IMR-90 (cell line): ENCODE data around the gene COX4I1. TPM values are rescaled to one million over a fixed set of nuclear protein-coding genes. Genes with fewer than 3 reads are reported as not detected.

Source experiments
- ATAC-seq: fragments of 200-7000 bp; cut with Tn5 transposase; 2 replicates; pipeline ENCODE4 v1.9.1; 2020; ENCODE audit warnings: low read depth, mild to moderate bottlenecking, moderate library complexity
- BruUV-seq: library from RNA; stranded (reverse); fragments of 400-500 nt; replicated peaks from 2 replicates; lab custom pipeline; 2021; lab: Mats Ljungman, UMichigan
- CTCF ChIA-PET: fragments of 300-600 bp; formaldehyde crosslinking; extraction: SDS; loops from one replicate; lab custom pipeline; 2021; ENCODE audit warnings: antibody characterized with exemption; lab: Yijun Ruan, JAX
- POLR2A ChIA-PET: fragments of 300-600 bp; sonication (Branson Sonifier 250); formaldehyde crosslinking; loops from one replicate; lab custom pipeline; 2022; ENCODE audit warnings: antibody characterized with exemption; ENCODE audit not compliant: unreplicated experiment; lab: Charles Lee
- DNase-seq: peaks from one replicate; pipeline ENCODE4 v3.0.0; 2013
- H2AFZ ChIP-seq: replicated peaks from 2 replicates; pipeline ENCODE3; 2013; ENCODE audit warnings: low read length, mild to moderate bottlenecking; ENCODE audit not compliant: poor library complexity
- H2AK5ac ChIP-seq: 2 replicates; pipeline ENCODE4 v1.6.1; 2013; ENCODE audit warnings: low read depth, low read length, inconsistent platforms
- H2AK9ac ChIP-seq: replicated peaks from 2 replicates; pipeline ENCODE3; 2013; ENCODE audit warnings: mild to moderate bottlenecking, low read depth, low read length, moderate library complexity; ENCODE audit not compliant: poor library complexity
- H2BK120ac ChIP-seq: 2 replicates; pipeline ENCODE4 v1.6.1; 2013; ENCODE audit warnings: low read depth, low read length, inconsistent platforms
- H2BK15ac ChIP-seq: 3 replicates; pipeline ENCODE4 v1.6.1; 2013; ENCODE audit warnings: low read depth, low read length, inconsistent platforms
- H2BK20ac ChIP-seq: 2 replicates; pipeline ENCODE4 v1.6.1; 2013; ENCODE audit warnings: low read depth, mild to moderate bottlenecking, inconsistent platforms, low read length, moderate library complexity
- H2BK5ac ChIP-seq: 2 replicates; pipeline ENCODE4 v1.6.1; 2013; ENCODE audit warnings: mild to moderate bottlenecking, low read depth, low read length, inconsistent platforms; ENCODE audit not compliant: poor library complexity, severe bottlenecking
- H3K14ac ChIP-seq: replicated peaks from 2 replicates; pipeline ENCODE4 v1.6.1; 2013; ENCODE audit warnings: low read depth, low read length, inconsistent platforms
- H3K18ac ChIP-seq: 2 replicates; pipeline ENCODE4 v1.6.1; 2013; ENCODE audit warnings: low read depth, low read length, control low read depth
- H3K23ac ChIP-seq: 2 replicates; pipeline ENCODE4 v1.6.1; 2013; ENCODE audit warnings: low read depth, low read length, inconsistent platforms
- H3K27ac ChIP-seq: 2 replicates; pipeline ENCODE4 v1.5.1; 2013; ENCODE audit warnings: mild to moderate bottlenecking, control low read depth, low read length; ENCODE audit not compliant: insufficient read depth
- H3K27me3 ChIP-seq: 2 replicates; pipeline ENCODE4 v1.6.1; 2013; ENCODE audit warnings: low read length; ENCODE audit not compliant: control insufficient read depth, insufficient read depth
- H3K36me3 ChIP-seq: 2 replicates; pipeline ENCODE4 v1.6.1; 2013; ENCODE audit warnings: low read length, mixed read lengths; ENCODE audit not compliant: control insufficient read depth, insufficient read depth
- H3K4ac ChIP-seq: 2 replicates; pipeline ENCODE4 v1.6.1; 2013; ENCODE audit warnings: low read depth, low read length, inconsistent platforms
- H3K4me1 ChIP-seq: 2 replicates; pipeline ENCODE4 v1.6.1; 2013; ENCODE audit warnings: low read length, mixed read lengths; ENCODE audit not compliant: control insufficient read depth, insufficient read depth
- H3K4me2 ChIP-seq: 2 replicates; pipeline ENCODE4 v1.6.1; 2013; ENCODE audit warnings: low read depth, mild to moderate bottlenecking, control low read depth, low read length, moderate library complexity
- H3K4me3 ChIP-seq: 2 replicates; pipeline ENCODE4 v1.5.1; 2013; ENCODE audit warnings: low read depth, mild to moderate bottlenecking, control low read depth, low read length, moderate library complexity; ENCODE audit not compliant: insufficient read depth
- H3K56ac ChIP-seq: 2 replicates; pipeline ENCODE4 v1.6.1; 2013; ENCODE audit warnings: low read length, inconsistent platforms; ENCODE audit not compliant: insufficient read depth; ENCODE audit errors: extremely low read depth
- H3K79me1 ChIP-seq, 2 experiments: 2 replicates each; pipeline ENCODE4 v1.6.1; 2013; ENCODE audit warnings: low read length in 2 of 2, inconsistent platforms in 1 of 2, low read depth in 1 of 2
- H3K9ac ChIP-seq: 2 replicates; pipeline ENCODE4 v1.6.1; 2013; ENCODE audit warnings: low read depth, low read length, control low read depth
- H3K9me1 ChIP-seq: 2 replicates; pipeline ENCODE4 v1.6.1; 2013; ENCODE audit warnings: low read length, inconsistent platforms; ENCODE audit not compliant: insufficient read depth
- H3K9me3 ChIP-seq: 2 replicates; pipeline ENCODE4 v1.6.1; 2013; ENCODE audit warnings: low read length; ENCODE audit not compliant: control insufficient read depth, insufficient read depth
- H4K20me1 ChIP-seq: 2 replicates; pipeline ENCODE4 v1.6.1; 2013; ENCODE audit warnings: low read length, inconsistent platforms; ENCODE audit not compliant: insufficient read depth
- H4K5ac ChIP-seq: 2 replicates; pipeline ENCODE4 v1.6.1; 2013; ENCODE audit warnings: mild to moderate bottlenecking, low read depth, low read length, control low read depth
- H4K8ac ChIP-seq, 2 experiments: 2 replicates each; pipeline ENCODE4 v1.6.1; 2013; ENCODE audit warnings: low read depth in 2 of 2, low read length in 2 of 2, control low read depth in 1 of 2, inconsistent platforms in 1 of 2
- H4K91ac ChIP-seq: 2 replicates; pipeline ENCODE4 v1.6.1; 2013; ENCODE audit warnings: low read depth, low read length, inconsistent platforms; ENCODE audit not compliant: insufficient read depth
- RCOR1 ChIP-seq: IDR thresholded peaks from 2 replicates; pipeline ENCODE4 v1.6.1; 2012; ENCODE audit warnings: mild to moderate bottlenecking, low read length, improper control_type of control experiment; ENCODE audit not compliant: insufficient replicate concordance
- RFX5 ChIP-seq: IDR thresholded peaks from 2 replicates; pipeline ENCODE4 v1.8.0; 2012; ENCODE audit warnings: low read depth, mild to moderate bottlenecking, low read length, moderate library complexity
- WGBS, 2 experiments: methylation state at CpG; one replicate each; pipeline versions ENCODE4 v1.1.5 to v1.1.7; 2013; ENCODE audit warnings: missing lambda C conversion rate in 2 of 2; ENCODE audit not compliant: insufficient read length in 1 of 2; ENCODE audit errors: extremely low coverage in 2 of 2; 5-methylcytosine and 5-hydroxymethylcytosine counted together
- dilution Hi-C: fragments of 300-500 bp; cut with HindIII; formaldehyde crosslinking; loops from one replicate; pipeline ENCODE4 v1.14.3; 2018; ENCODE audit warnings: low sequenced_read_pairs; ENCODE audit not compliant: unreplicated experiment
- in situ Hi-C: fragments of 300-500 bp; cut with MboI; formaldehyde crosslinking; loops from 3 replicates; pipeline ENCODE4 v1.14.3; 2019; ENCODE audit warnings: low sequenced_read_pairs, inconsistent platforms, mixed read lengths
- intact Hi-C: fragments of 100-400 bp; cut with micrococcal nuclease; formaldehyde crosslinking; loops from 2 replicates; pipeline ENCODE4 v1.10.0; 2022
- polyA plus RNA-seq, 3 experiments: library from polyadenylated mRNA; depleted of rRNA; stranded (reverse); fragments of >200 nt; gene quantifications; 2 replicates each; pipeline ENCODE4 v1.2.3, GENCODE V29; 2012; ENCODE audit warnings: low replicate concordance in 1 of 3
- total RNA-seq: library from RNA; depleted of rRNA; stranded (reverse); fragments of >200 nt; gene quantifications from 2 replicates; pipeline ENCODE4 v1.2.3, GENCODE V29; 2012
- TF ChIP-seq, protein P1 (sequence below): fragments of 150-350 bp; IDR thresholded peaks from 2 replicates; pipeline ENCODE4 v1.6.1; 2016; ENCODE audit warnings: low read depth, mild to moderate bottlenecking, low read length, moderate library complexity, borderline replicate concordance

The COX4I1 gene
- total and polyA plus RNA-seq, 2 of the 4 experiments (the other 2 are of a cell fraction) = 397 to 700 TPM

DNA sequence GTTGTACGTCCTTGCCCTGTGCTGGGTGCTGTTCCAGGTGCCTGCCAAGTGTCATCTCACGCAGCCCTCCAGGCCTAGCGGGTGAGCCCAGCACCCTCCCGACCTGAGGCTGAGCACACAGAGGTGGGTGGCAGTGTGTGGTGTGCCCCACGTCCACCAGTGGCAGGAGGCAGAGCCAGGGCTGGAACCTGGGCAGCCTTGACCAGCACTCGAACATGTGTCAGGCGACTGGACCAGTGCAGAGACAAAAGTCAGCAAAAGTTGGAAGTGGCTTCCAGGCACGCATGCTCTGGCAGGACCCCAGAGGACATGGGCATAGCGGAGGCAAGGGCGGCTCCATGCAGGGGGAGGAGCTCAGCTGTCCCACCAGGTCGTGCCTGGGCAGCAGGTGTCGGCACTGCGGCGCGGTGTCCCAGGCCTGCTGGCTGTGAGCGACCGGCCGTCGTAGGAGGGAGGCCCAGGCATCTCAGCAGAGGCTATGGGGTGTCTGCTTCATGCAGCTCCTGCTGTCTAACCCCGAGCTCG is 35.8 kb downstream of the COX4I1 start:
- no peak overlapping the region for H3K14ac ChIP-seq
- no peaks in the 10 kb centered on the region for H3K9me1 ChIP-seq
- DNase-seq (no peak), ATAC-seq (no peak)
- no peak overlapping the region for H3K18ac ChIP-seq
- ChIA-PET CTCF (no interaction called here), POLR2A (no interaction called here)
- no peak overlapping the region for H3K4ac ChIP-seq
- no peaks in the 10 kb centered on the region for H3K36me3 ChIP-seq
- no peak overlapping the region for H3K27ac ChIP-seq
- BruUV-seq = no TSS peak
- no peaks in the 10 kb centered on the region for H4K20me1 ChIP-seq
- H4K5ac ChIP-seq = no peak overlapping the region
- H2BK120ac ChIP-seq = no peak overlapping the region
- in situ Hi-C loops (no loop called here), intact Hi-C loops (no loop called here), dilution Hi-C loops (no loop called here)
- no peak overlapping the region for H2BK20ac ChIP-seq
- peaks cover 52% of the 10 kb centered on the region for H3K27me3 ChIP-seq
- TF ChIP-seq RFX5 (no peak), RCOR1 (no peak)
- TF ChIP-seq, protein P1, sequence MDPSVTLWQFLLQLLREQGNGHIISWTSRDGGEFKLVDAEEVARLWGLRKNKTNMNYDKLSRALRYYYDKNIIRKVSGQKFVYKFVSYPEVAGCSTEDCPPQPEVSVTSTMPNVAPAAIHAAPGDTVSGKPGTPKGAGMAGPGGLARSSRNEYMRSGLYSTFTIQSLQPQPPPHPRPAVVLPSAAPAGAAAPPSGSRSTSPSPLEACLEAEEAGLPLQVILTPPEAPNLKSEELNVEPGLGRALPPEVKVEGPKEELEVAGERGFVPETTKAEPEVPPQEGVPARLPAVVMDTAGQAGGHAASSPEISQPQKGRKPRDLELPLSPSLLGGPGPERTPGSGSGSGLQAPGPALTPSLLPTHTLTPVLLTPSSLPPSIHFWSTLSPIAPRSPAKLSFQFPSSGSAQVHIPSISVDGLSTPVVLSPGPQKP = no peak
- H4K91ac ChIP-seq = no peak overlapping the region
- H2AK9ac ChIP-seq = no peak overlapping the region
- H3K9me3 ChIP-seq = peaks cover 9% of the 10 kb centered on the region; the same call in 1 of the 2 replicates
- no peaks in the 10 kb centered on the region for H3K79me1 ChIP-seq
- no peak overlapping the region for H2AK5ac ChIP-seq
- no peak overlapping the region for H4K8ac ChIP-seq
- no peak overlapping the region for H3K56ac ChIP-seq
- H3K4me3 ChIP-seq = no peak overlapping the region
- no peak overlapping the region for H2BK15ac ChIP-seq
- no peak overlapping the region for H3K4me2 ChIP-seq
- H3K23ac ChIP-seq = no peak overlapping the region
- H3K9ac ChIP-seq = no peak overlapping the region
- WGBS, 2 experiments = 71% methylated on average over 19 of the region's 21 CpGs; no CpG with 5 or more reads in 1 of the 2 experiments
- H2BK5ac ChIP-seq = no peak overlapping the region
- no peaks in the 10 kb centered on the region for H3K4me1 ChIP-seq
- H2AFZ ChIP-seq = no peak overlapping the region
